HEK293 (cell line): ENCODE measurements around the gene MPDU1.

ENCODE experiments used
- MYNN ChIP-seq: fragments of 450-650 bp; formaldehyde crosslinking; IDR thresholded peaks from 2 replicates; pipeline ENCODE4 v1.5.1; 2016; ENCODE audit warnings: missing biosample characterization, missing genetic modification characterization, borderline replicate concordance
- ZNF138 ChIP-seq: fragments of 450-650 bp; formaldehyde crosslinking; IDR thresholded peaks from 2 replicates; pipeline ENCODE4 v1.5.1; 2016; ENCODE audit warnings: missing biosample characterization, missing genetic modification characterization, borderline replicate concordance
- ZNF24 ChIP-seq: fragments of 450-650 bp; formaldehyde crosslinking; IDR thresholded peaks from 2 replicates; pipeline ENCODE4 v1.5.1; 2016; ENCODE audit warnings: missing biosample characterization, missing genetic modification characterization
- ZNF529 ChIP-seq: fragments of 450-650 bp; formaldehyde crosslinking; IDR thresholded peaks from 2 replicates; pipeline ENCODE4 v1.5.1; 2017; ENCODE audit warnings: missing genetic modification characterization, missing biosample characterization; ENCODE audit not compliant: insufficient replicate concordance
- ZNF639 ChIP-seq: fragments of 450-650 bp; formaldehyde crosslinking; IDR thresholded peaks from 2 replicates; pipeline ENCODE4 v1.5.1; 2016; ENCODE audit warnings: missing biosample characterization, missing genetic modification characterization
- TF ChIP-seq, protein P1 (sequence below): fragments of 450-650 bp; formaldehyde crosslinking; IDR thresholded peaks from 2 replicates; pipeline ENCODE4 v1.5.1; 2016; ENCODE audit warnings: missing biosample characterization, missing genetic modification characterization
- TF ChIP-seq, protein P2 (sequence below): fragments of 450-650 bp; formaldehyde crosslinking; IDR thresholded peaks from 2 replicates; pipeline ENCODE4 v1.5.1; 2016; ENCODE audit warnings: missing biosample characterization, missing genetic modification characterization

DNA sequence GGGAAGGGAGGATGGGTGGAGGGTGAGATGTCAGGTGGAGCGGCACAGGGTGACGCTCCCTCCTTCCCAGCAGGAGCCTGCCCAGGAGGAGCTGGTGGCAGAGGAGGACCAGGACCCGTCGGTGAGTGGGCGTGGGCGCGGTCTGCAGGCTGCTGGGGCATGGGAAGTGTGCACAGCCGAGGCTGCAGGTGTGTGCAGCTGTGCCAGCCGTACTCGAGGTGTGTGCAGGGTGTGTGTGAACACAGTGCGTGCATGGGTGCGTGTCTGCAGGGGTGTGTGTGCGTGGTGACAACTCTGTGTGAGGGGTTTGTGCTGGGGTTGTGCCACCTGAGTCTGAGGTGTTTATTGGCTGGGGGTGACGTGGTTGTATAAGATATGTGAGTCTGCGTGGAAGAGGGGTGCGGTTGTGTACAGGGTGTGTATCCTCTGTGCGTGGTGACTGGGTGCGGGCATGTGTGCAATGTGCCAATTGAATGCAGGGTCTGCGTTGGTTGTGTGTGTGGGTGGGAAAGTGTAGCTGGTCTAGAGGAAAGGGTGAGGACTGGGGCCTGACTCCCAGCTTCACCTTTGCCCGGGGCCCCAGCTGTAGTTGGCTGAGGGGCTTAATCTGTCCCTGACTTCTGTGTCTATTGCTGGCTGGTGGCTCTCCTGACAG, 34.1 kb upstream of the MPDU1 start:
- no peak for TF ChIP-seq ZNF24 (tag by site-specific recombination)
- TF ChIP-seq, protein P1, sequence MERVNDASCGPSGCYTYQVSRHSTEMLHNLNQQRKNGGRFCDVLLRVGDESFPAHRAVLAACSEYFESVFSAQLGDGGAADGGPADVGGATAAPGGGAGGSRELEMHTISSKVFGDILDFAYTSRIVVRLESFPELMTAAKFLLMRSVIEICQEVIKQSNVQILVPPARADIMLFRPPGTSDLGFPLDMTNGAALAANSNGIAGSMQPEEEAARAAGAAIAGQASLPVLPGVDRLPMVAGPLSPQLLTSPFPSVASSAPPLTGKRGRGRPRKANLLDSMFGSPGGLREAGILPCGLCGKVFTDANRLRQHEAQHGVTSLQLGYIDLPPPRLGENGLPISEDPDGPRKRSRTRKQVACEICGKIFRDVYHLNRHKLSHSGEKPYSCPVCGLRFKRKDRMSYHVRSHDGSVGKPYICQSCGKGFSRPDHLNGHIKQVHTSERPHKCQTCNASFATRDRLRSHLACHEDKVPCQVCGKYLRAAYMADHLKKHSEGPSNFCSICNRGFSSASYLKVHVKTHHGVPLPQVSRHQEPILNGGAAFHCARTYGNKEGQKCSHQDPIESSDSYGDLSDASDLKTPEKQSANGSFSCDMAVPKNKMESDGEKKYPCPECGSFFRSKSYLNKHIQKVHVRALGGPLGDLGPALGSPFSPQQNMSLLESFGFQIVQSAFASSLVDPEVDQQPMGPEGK: no peak
- TF ChIP-seq ZNF138: no peak
- TF ChIP-seq, protein P2, sequence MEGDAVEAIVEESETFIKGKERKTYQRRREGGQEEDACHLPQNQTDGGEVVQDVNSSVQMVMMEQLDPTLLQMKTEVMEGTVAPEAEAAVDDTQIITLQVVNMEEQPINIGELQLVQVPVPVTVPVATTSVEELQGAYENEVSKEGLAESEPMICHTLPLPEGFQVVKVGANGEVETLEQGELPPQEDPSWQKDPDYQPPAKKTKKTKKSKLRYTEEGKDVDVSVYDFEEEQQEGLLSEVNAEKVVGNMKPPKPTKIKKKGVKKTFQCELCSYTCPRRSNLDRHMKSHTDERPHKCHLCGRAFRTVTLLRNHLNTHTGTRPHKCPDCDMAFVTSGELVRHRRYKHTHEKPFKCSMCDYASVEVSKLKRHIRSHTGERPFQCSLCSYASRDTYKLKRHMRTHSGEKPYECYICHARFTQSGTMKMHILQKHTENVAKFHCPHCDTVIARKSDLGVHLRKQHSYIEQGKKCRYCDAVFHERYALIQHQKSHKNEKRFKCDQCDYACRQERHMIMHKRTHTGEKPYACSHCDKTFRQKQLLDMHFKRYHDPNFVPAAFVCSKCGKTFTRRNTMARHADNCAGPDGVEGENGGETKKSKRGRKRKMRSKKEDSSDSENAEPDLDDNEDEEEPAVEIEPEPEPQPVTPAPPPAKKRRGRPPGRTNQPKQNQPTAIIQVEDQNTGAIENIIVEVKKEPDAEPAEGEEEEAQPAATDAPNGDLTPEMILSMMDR (tag by site-specific recombination): no peak
- no peak for TF ChIP-seq MYNN (tag by site-specific recombination)
- no peak for TF ChIP-seq ZNF639 (tag by site-specific recombination)
- TF ChIP-seq ZNF529: no peak
